ENCODE measurements around the gene SLITRK5. TPM values are rescaled to one million over a fixed set of nuclear protein-coding genes. Genes with fewer than 3 reads are reported as not detected.

Gene SLITRK5
- total RNA-seq, 1 experiment from 2014 or later: not detected

GRCh38 chr13:87666831-87667230, 4.3 kb upstream of the SLITRK5 start:
- TF ChIP-seq EZH2phosphoT487 (IDR thresholded peaks at IDR 0.05; ENCODE audit: borderline replicate concordance): no peak
- TF ChIP-seq RAD21 (IDR thresholded peaks at IDR 0.05; ENCODE audit: low read depth): no peak
- TF ChIP-seq ZFX (IDR thresholded peaks at IDR 0.05): no peak
- TF ChIP-seq POLR2A (IDR thresholded peaks at IDR 0.05; ENCODE audit: borderline replicate concordance, extremely low read depth, insufficient read depth, insufficient read length): no peak
- no peak for TF ChIP-seq EGR1 (IDR thresholded peaks at IDR 0.05; ENCODE audit: low read depth)
- TF ChIP-seq SP1 (IDR thresholded peaks at IDR 0.05; ENCODE audit: low read depth): no peak
- TF ChIP-seq SIN3A (IDR thresholded peaks at IDR 0.05; ENCODE audit: low read depth): no peak
- TF ChIP-seq CEBPB (IDR thresholded peaks at IDR 0.05; ENCODE audit: low read depth): no peak
- TF ChIP-seq, protein P1, sequence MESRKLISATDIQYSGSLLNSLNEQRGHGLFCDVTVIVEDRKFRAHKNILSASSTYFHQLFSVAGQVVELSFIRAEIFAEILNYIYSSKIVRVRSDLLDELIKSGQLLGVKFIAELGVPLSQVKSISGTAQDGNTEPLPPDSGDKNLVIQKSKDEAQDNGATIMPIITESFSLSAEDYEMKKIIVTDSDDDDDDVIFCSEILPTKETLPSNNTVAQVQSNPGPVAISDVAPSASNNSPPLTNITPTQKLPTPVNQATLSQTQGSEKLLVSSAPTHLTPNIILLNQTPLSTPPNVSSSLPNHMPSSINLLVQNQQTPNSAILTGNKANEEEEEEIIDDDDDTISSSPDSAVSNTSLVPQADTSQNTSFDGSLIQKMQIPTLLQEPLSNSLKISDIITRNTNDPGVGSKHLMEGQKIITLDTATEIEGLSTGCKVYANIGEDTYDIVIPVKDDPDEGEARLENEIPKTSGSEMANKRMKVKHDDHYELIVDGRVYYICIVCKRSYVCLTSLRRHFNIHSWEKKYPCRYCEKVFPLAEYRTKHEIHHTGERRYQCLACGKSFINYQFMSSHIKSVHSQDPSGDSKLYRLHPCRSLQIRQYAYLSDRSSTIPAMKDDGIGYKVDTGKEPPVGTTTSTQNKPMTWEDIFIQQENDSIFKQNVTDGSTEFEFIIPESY (IDR thresholded peaks at IDR 0.05; ENCODE audit: extremely low read depth, insufficient replicate concordance, low read length): no peak
- no peak for TF ChIP-seq POLR2AphosphoS5 (IDR thresholded peaks at IDR 0.05; ENCODE audit: low read depth, low read length)
- TF ChIP-seq, protein P2, sequence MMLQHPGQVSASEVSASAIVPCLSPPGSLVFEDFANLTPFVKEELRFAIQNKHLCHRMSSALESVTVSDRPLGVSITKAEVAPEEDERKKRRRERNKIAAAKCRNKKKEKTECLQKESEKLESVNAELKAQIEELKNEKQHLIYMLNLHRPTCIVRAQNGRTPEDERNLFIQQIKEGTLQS (IDR thresholded peaks at IDR 0.05): no peak
- no peak for TF ChIP-seq REST (IDR thresholded peaks at IDR 0.05; ENCODE audit: low read depth)
- TF ChIP-seq TCF7L2 (IDR thresholded peaks at IDR 0.05; ENCODE audit: borderline replicate concordance, extremely low read depth, insufficient read depth, insufficient read length): no peak
- TF ChIP-seq SRF (IDR thresholded peaks at IDR 0.05; ENCODE audit: low read depth): no peak
- TF ChIP-seq EZH2 (IDR thresholded peaks at IDR 0.05): no peak
- TF ChIP-seq CBX3 (IDR thresholded peaks at IDR 0.05; ENCODE audit: low read depth): no peak
- TF ChIP-seq, protein P3, sequence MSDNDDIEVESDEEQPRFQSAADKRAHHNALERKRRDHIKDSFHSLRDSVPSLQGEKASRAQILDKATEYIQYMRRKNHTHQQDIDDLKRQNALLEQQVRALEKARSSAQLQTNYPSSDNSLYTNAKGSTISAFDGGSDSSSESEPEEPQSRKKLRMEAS (IDR thresholded peaks at IDR 0.05): no peak
- TF ChIP-seq ELF1 (IDR thresholded peaks at IDR 0.05; ENCODE audit: borderline replicate concordance, low read depth): no peak
- TF ChIP-seq FOSL1 (IDR thresholded peaks at IDR 0.05; ENCODE audit: low read depth): no peak
- TF ChIP-seq ZNF274 (IDR thresholded peaks at IDR 0.05; ENCODE audit: low read depth, low read length): no peak
- no peak overlapping the region for H3K27ac ChIP-seq (ENCODE audit: low read depth, low read length)
- H3K9ac ChIP-seq (ENCODE audit: low read length): no peak overlapping the region
- H3K9me2 ChIP-seq (ENCODE audit: insufficient read depth): no peaks in the 10 kb centered on the region
- no TSS peak for BruUV-seq (replicated peaks)
- RAD21 ChIA-PET (ENCODE audit: low non-redundant PET in 1 of 2, low total read pairs in 2 of 2, uncharacterized antibody in 2 of 2, unreplicated experiment in 2 of 2): no interaction called here
- H3K4me3 ChIP-seq (replicated peaks in 1 of 2; ENCODE audit: low read depth in 1 of 2, low read length in 2 of 2): no peak overlapping the region
- ATAC-seq (no peak), DNase-seq (ENCODE audit: low read depth, low spot score) (no peak)
- H2AFZ ChIP-seq (ENCODE audit: low read depth, low read length, poor library complexity, severe bottlenecking): no peak overlapping the region
- no peaks in the 10 kb centered on the region for H3K27me3 ChIP-seq (ENCODE audit: insufficient read depth, low read length)
- no peak overlapping the region for H3K4me2 ChIP-seq (ENCODE audit: low read length)
- no peaks in the 10 kb centered on the region for H3K36me3 ChIP-seq (ENCODE audit: control insufficient read depth in 1 of 2, insufficient read depth in 2 of 2, low read length in 2 of 2)
- H4K20me1 ChIP-seq (ENCODE audit: insufficient read depth): no peaks in the 10 kb centered on the region
- no peaks in the 10 kb centered on the region for H3K79me2 ChIP-seq (ENCODE audit: insufficient read depth, low read length)
- H3K9me3 ChIP-seq (ENCODE audit: control insufficient read depth in 1 of 2, insufficient read depth in 1 of 2, low read depth in 1 of 2, low read length in 2 of 2): no peaks in the 10 kb centered on the region
- POLR2A ChIA-PET: interaction anchor here (0.7 kb wide), 1 partner anchor 90 kb away, joined by 3 read pairs; no protein-coding TSS in a partner anchor
- intact Hi-C loops (cut with micrococcal nuclease): loop anchor here (10.0 kb wide), 1 partner anchor 392 kb away; no protein-coding TSS in a partner anchor
- CTCF ChIA-PET: no interaction called here
- no peaks in the 10 kb centered on the region for H3K4me1 ChIP-seq (ENCODE audit: control insufficient read depth in 1 of 2, insufficient read depth in 2 of 2, low read length in 2 of 2)
